Sigmoid colon (tissue), 4 donors: ENCODE results near the gene SDK2.

Experiments used
- EP300 ChIP-seq, 4 donors: sonication (generic); formaldehyde crosslinking; IDR thresholded peaks; one replicate each; pipeline ENCODE4 v1.6.1; 2017; ENCODE audit warnings: antibody characterized with exemption in 4 of 4
- POLR2A ChIP-seq, 2 donors: fragments of 450-650 bp; IDR thresholded peaks; one replicate each; pipeline ENCODE4 v1.6.1; 2016; ENCODE audit warnings: antibody characterized with exemption in 2 of 2, mild to moderate bottlenecking in 2 of 2, moderate library complexity in 2 of 2
- POLR2AphosphoS5 ChIP-seq, 4 donors: sonication (generic); formaldehyde crosslinking; IDR thresholded peaks; one replicate each; pipeline ENCODE4 v1.6.1; 2017; ENCODE audit warnings: antibody characterized with exemption in 4 of 4
- TF ChIP-seq, protein P1 (sequence below), 4 experiments: fragments of 450-650 bp in 3 of 4; fragments of 200-600 bp in 1 of 4; IDR thresholded peaks; one replicate each; pipeline ENCODE4 v1.5.1; 2016 to 2019; ENCODE audit warnings: antibody characterized with exemption in 4 of 4, mild to moderate bottlenecking in 3 of 4, moderate library complexity in 2 of 4

DNA sequence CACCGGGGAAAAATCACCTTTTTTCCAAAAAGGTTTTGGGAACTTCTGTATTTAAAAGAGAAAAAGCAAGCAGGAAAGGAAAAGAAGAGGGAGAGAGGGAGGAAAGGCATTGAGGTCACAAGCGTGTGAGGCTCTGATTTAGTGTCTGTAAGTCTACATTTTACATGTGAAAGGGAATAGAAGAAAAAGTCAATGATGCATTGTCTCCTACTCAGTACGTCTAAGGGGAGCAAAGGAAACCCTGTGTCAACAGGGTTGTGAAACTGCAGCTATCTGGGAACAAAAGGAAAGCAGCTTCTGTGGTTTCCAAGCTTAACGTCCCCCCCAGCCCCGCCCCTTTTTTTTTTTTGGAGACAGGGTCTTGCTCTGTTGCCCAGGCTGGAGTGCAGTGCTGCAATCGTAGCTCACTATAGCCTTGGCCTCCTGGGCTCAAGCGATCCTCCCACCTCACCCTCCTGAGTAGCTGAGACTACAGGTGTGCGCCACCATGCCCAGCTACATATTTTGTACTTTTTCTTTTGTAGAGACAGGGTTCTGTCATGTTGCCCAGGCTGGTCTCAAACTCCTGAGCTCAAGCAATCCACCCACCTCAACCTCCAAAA, 330.6 kb downstream of the SDK2 start:
- TF ChIP-seq, protein P1, sequence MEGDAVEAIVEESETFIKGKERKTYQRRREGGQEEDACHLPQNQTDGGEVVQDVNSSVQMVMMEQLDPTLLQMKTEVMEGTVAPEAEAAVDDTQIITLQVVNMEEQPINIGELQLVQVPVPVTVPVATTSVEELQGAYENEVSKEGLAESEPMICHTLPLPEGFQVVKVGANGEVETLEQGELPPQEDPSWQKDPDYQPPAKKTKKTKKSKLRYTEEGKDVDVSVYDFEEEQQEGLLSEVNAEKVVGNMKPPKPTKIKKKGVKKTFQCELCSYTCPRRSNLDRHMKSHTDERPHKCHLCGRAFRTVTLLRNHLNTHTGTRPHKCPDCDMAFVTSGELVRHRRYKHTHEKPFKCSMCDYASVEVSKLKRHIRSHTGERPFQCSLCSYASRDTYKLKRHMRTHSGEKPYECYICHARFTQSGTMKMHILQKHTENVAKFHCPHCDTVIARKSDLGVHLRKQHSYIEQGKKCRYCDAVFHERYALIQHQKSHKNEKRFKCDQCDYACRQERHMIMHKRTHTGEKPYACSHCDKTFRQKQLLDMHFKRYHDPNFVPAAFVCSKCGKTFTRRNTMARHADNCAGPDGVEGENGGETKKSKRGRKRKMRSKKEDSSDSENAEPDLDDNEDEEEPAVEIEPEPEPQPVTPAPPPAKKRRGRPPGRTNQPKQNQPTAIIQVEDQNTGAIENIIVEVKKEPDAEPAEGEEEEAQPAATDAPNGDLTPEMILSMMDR (IDR thresholded peaks at IDR 0.05) = no peak
- TF ChIP-seq EP300 (IDR thresholded peaks at IDR 0.05) (no peak), POLR2A (IDR thresholded peaks at IDR 0.05) (no peak), POLR2AphosphoS5 (IDR thresholded peaks at IDR 0.05) (no peak)
